Transverse colon (tissue), 4 donors: ENCODE data around the gene LEMD3. TPM values are rescaled to one million over a fixed set of nuclear protein-coding genes. Genes with fewer than 3 reads are reported as not detected.
A peak's percentile ranks its signal among the peaks of the same experiment; 100 is the strongest.

Source experiments
- DNase-seq: peaks from one replicate; pipeline ENCODE4 v3.0.0-alpha.2; 2019
- H3K27ac ChIP-seq, 4 donors: fragments of 200-600 bp; sonication (generic); 2 replicates each; pipeline ENCODE4 v1.5.1; 2016 to 2018; ENCODE audit warnings: inconsistent platforms in 4 of 4
- H3K27me3 ChIP-seq: fragments of 200-600 bp; sonication (generic); 2 replicates; pipeline ENCODE4 v1.5.1; 2017; ENCODE audit warnings: inconsistent platforms
- H3K36me3 ChIP-seq, 4 donors: fragments of 200-600 bp; sonication (generic); 2 replicates each; pipeline ENCODE4 v1.5.1; 2017 to 2019; ENCODE audit warnings: inconsistent platforms in 4 of 4
- H3K4me1 ChIP-seq, 4 donors: fragments of 200-600 bp; sonication (generic); 2 replicates each; pipeline ENCODE4 v1.5.1; 2017 to 2020; ENCODE audit warnings: inconsistent platforms in 4 of 4
- H3K4me3 ChIP-seq, 4 donors: fragments of 200-600 bp; sonication (generic); 1 replicate in 1 of 4; 2 replicates in 3 of 4; pipeline versions ENCODE4 v1.5.1 to v1.6.1; 2017 to 2019; ENCODE audit warnings: inconsistent platforms in 4 of 4
- H3K9me3 ChIP-seq, 2 donors: fragments of 200-600 bp; sonication (generic); 2 replicates each; pipeline ENCODE4 v1.5.1; 2017 to 2019; ENCODE audit warnings: inconsistent platforms in 2 of 2
- CTCF ChIP-seq, 5 experiments: fragments of 200-600 bp in 3 of 5; fragments of 450-650 bp in 2 of 5; sonication (generic) in 3 of 5; IDR thresholded peaks; 1 replicate in 2 of 5; 2 replicates in 3 of 5; pipeline ENCODE4 v1.5.1; 2016 to 2017; ENCODE audit warnings: antibody characterized with exemption in 5 of 5, inconsistent platforms in 3 of 5, mild to moderate bottlenecking in 2 of 5, moderate library complexity in 1 of 5
- EP300 ChIP-seq: sonication (generic); formaldehyde crosslinking; IDR thresholded peaks from one replicate; pipeline ENCODE4 v1.6.1; 2017; ENCODE audit warnings: antibody characterized with exemption, low read depth
- POLR2A ChIP-seq: fragments of 450-650 bp; IDR thresholded peaks from one replicate; pipeline ENCODE4 v1.6.1; 2016; ENCODE audit warnings: antibody characterized with exemption, mild to moderate bottlenecking, moderate library complexity
- POLR2AphosphoS5 ChIP-seq, 3 donors: sonication (generic); formaldehyde crosslinking; IDR thresholded peaks; one replicate each; pipeline ENCODE4 v1.6.1; 2016; ENCODE audit warnings: antibody characterized with exemption in 3 of 3
- WGBS, 2 donors: methylation state at CpG; one replicate each; pipeline ENCODE4 v1.1.5; 2018; ENCODE audit warnings: low coverage in 1 of 2; 5-methylcytosine and 5-hydroxymethylcytosine counted together
- in situ Hi-C, 4 donors: fragments of 200-750 bp; cut with MboI; loops; one replicate each; pipeline versions ENCODE4 v1.15.0 to v1.15.1; 2017; ENCODE audit warnings: low sequenced_read_pairs in 3 of 4, low pct_ligation_motif_present in 1 of 4, low pct_unique_long_range_greater_than_20kb in 1 of 4
- intact Hi-C: fragments of 100-400 bp; cut with DNase I; formaldehyde crosslinking; loops from one replicate; pipeline ENCODE4 v1.15.1; 2023; ENCODE audit warnings: low total_unique reads
- total RNA-seq, 4 donors: library from RNA; depleted of rRNA; stranded (reverse); fragments of >200 nt; gene quantifications; one replicate each; pipeline ENCODE4 v1.1.0, GENCODE V29; 2016

The LEMD3 gene
- total RNA-seq, 4 donors from 2014 or later, result 45.2 to 159 (median 63.0) TPM

GRCh38 chr12:65147312-65147905 is 22.0 kb upstream of the LEMD3 start:
- no peak overlapping the region for H3K4me3 ChIP-seq
- H3K27me3 ChIP-seq, result peaks cover 28% of the 10 kb centered on the region
- WGBS, 2 donors, result 55 to 60% methylated on average over 1 to 2 of the region's 2 CpGs
- DNase-seq, result no peak
- no peak overlapping the region for H3K27ac ChIP-seq
- TF ChIP-seq POLR2AphosphoS5 (IDR thresholded peaks at IDR 0.05) (peak in 2 of 3 donors; percentile 10 to 54), EP300 (no peak), POLR2A (no peak)
- H3K36me3 ChIP-seq, result no peaks in the 10 kb centered on the region
- in situ Hi-C loops (no loop called here), intact Hi-C loops (no loop called here)
- no peaks in the 10 kb centered on the region for H3K4me1 ChIP-seq
- no peaks in the 10 kb centered on the region for H3K9me3 ChIP-seq

- no peaks in the 10 kb centered on the region for H3K9me3 ChIP-seq
- H3K27ac ChIP-seq, result no peak overlapping the region
- no peak for TF ChIP-seq POLR2A
- no peak for TF ChIP-seq POLR2AphosphoS5 (IDR thresholded peaks at IDR 0.05)
- no peak for TF ChIP-seq EP300
- no peak for TF ChIP-seq CTCF (IDR thresholded peaks at IDR 0.05)
- H3K27me3 ChIP-seq, result peaks cover 15% of the 10 kb centered on the region
- in situ Hi-C loops (no loop called here), intact Hi-C loops (no loop called here)
- H3K36me3 ChIP-seq, result no peaks in the 10 kb centered on the region
- no peak for DNase-seq
- no peaks in the 10 kb centered on the region for H3K4me1 ChIP-seq
- no peak overlapping the region for H3K4me3 ChIP-seq
Measured at GRCh38 chr12:65152012-65152411, 17.4 kb upstream of the LEMD3 start.

GRCh38 chr12:65152596-65152995 is 16.8 kb upstream of the LEMD3 start:
- H3K9me3 ChIP-seq, result no peaks in the 10 kb centered on the region
- peaks cover 15% of the 10 kb centered on the region for H3K27me3 ChIP-seq
- DNase-seq, result no peak
- H3K27ac ChIP-seq, result no peak overlapping the region
- in situ Hi-C loops, result no loop called here
- TF ChIP-seq EP300 (no peak), POLR2AphosphoS5 (IDR thresholded peaks at IDR 0.05) (no peak), CTCF (IDR thresholded peaks at IDR 0.05) (no peak), POLR2A (no peak)
- no peaks in the 10 kb centered on the region for H3K36me3 ChIP-seq
- H3K4me3 ChIP-seq, result no peak overlapping the region
- intact Hi-C loops, result no loop called here
- H3K4me1 ChIP-seq, result no peaks in the 10 kb centered on the region
- WGBS, 2 donors, result 63 to 75% methylated on average over 1 of the region's 1 CpG

GRCh38 chr12:65155784-65156183 is 13.6 kb upstream of the LEMD3 start:
- TF ChIP-seq POLR2AphosphoS5 (IDR thresholded peaks at IDR 0.05) (no peak), POLR2A (no peak)
- Histone ChIP-seq H3K9me3 (no peaks in the 10 kb centered on the region), H3K4me3 (no peak overlapping the region), H3K27ac (no peak overlapping the region), H3K36me3 (no peaks in the 10 kb centered on the region), H3K4me1 (no peaks in the 10 kb centered on the region), H3K27me3 (peaks cover 11% of the 10 kb centered on the region)
- intact Hi-C loops, result no loop called here
- WGBS, 2 donors, result 76 to 100% methylated on average over 1 to 3 of the region's 3 CpGs
- in situ Hi-C loops, result no loop called here
- no peak for DNase-seq

GRCh38 chr12:65156366-65156841 is 13.0 kb upstream of the LEMD3 start:
- WGBS, 2 donors, result 36 to 46% methylated on average over 1 to 2 of the region's 2 CpGs
- no peak for DNase-seq
- intact Hi-C loops, result no loop called here

More at GRCh38 chr12:65156366-65156841, 13.0 kb upstream of the LEMD3 start:
- Histone ChIP-seq H3K4me1 (no peaks in the 10 kb centered on the region), H3K27ac (no peak overlapping the region), H3K4me3 (no peak overlapping the region), H3K27me3 (peaks cover 9% of the 10 kb centered on the region), H3K36me3 (no peaks in the 10 kb centered on the region), H3K9me3 (no peaks in the 10 kb centered on the region)
- in situ Hi-C loops, result no loop called here
- no peak for TF ChIP-seq POLR2AphosphoS5 (IDR thresholded peaks at IDR 0.05)
- no peak for TF ChIP-seq POLR2A
- TF ChIP-seq EP300, result no peak
